Bronchial epithelial cell (primary cell): ENCODE results near the gene HYAL4. TPM values are rescaled to one million over a fixed set of nuclear protein-coding genes. Genes with fewer than 3 reads are reported as not detected.
"Not testable (repeated sequence)": the region's sequence is repeated elsewhere in the genome, so short reads cannot be mapped to it uniquely, and the experiment has no call there.

Source experiments
- DNase-seq: peaks from one replicate; pipeline ENCODE4 v3.0.0-alpha.2; 2010; ENCODE audit warnings: low read depth
- FAIRE-seq: peaks from 2 replicates; lab custom pipeline; 2011; peaks lifted over from hg19 to GRCh38; lab: Jason Lieb, UNC
- H3K27me3 ChIP-seq: 2 replicates; pipeline ENCODE4 v1.5.1; 2011; ENCODE audit warnings: low read length; ENCODE audit not compliant: control insufficient read depth, insufficient read depth
- H3K36me3 ChIP-seq: 2 replicates; pipeline ENCODE4 v1.5.1; 2011; ENCODE audit warnings: low read length; ENCODE audit not compliant: control insufficient read depth, insufficient read depth
- H3K4me3 ChIP-seq: 2 replicates; pipeline ENCODE4 v1.5.1; 2011; ENCODE audit warnings: mild to moderate bottlenecking, low read depth, low read length, control low read depth
- total RNA-seq: library from RNA; depleted of rRNA; stranded (reverse); fragments of >200 nt; gene quantifications from 2 replicates; pipeline ENCODE4 v1.2.1, GENCODE V29; 2014
- TF ChIP-seq, protein P1 (sequence below): IDR thresholded peaks from 2 replicates; pipeline ENCODE4 v1.5.1; 2011; ENCODE audit warnings: mild to moderate bottlenecking, moderate library complexity, low read length, control low read depth, inconsistent platforms; ENCODE audit not compliant: insufficient read depth, severe bottlenecking

The HYAL4 gene
- total RNA-seq, 1 donor from 2014 or later = under 0.01 TPM

GRCh38 chr7:123845823-123846216 lies 851 bp downstream of the HYAL4 start:
- TF ChIP-seq, protein P1, sequence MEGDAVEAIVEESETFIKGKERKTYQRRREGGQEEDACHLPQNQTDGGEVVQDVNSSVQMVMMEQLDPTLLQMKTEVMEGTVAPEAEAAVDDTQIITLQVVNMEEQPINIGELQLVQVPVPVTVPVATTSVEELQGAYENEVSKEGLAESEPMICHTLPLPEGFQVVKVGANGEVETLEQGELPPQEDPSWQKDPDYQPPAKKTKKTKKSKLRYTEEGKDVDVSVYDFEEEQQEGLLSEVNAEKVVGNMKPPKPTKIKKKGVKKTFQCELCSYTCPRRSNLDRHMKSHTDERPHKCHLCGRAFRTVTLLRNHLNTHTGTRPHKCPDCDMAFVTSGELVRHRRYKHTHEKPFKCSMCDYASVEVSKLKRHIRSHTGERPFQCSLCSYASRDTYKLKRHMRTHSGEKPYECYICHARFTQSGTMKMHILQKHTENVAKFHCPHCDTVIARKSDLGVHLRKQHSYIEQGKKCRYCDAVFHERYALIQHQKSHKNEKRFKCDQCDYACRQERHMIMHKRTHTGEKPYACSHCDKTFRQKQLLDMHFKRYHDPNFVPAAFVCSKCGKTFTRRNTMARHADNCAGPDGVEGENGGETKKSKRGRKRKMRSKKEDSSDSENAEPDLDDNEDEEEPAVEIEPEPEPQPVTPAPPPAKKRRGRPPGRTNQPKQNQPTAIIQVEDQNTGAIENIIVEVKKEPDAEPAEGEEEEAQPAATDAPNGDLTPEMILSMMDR = no peak
- Histone ChIP-seq H3K36me3 (no peaks in the 10 kb centered on the region), H3K27me3 (no peaks in the 10 kb centered on the region), H3K4me3 (no peak overlapping the region)
- DNase-seq = no peak
- FAIRE-seq = no peak

DNA sequence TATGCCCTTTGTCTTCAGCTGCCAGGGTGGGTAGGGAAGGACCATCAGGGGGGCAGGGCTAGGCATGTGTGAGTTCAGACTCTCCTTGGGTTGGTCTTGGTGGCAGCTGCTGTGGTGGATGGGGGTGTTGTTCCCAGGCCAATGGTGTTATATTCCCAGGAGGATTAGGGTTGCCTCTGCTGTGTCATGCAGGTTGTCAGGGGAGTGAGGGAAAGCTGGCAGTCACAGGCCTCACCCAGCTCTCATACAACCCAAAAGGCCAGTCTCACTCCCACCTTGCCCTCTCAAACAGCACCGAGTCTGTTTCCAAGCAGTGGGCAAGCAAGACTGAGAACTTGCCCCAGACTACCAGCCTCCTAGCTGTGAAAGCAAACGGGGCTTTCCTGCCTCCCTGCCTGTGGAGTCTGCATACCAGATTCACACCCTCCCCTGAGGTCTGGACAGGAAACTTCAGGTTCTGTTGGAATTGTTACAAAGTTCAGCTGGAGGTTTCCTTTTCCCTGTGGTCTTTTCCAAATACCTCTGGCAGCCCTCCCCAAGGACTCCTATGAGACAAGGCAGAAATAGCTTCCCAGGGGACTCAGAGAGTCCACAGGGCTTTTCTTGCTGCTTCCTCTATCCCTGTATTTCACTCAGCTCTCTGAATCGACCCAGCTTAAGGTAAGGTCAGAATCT lies 1.4 kb downstream of the HYAL4 start:
- FAIRE-seq (no peak), DNase-seq (peak; percentile 69)
- TF ChIP-seq, protein P1 = no peak
- H3K36me3 ChIP-seq = no peaks in the 10 kb centered on the region
- H3K4me3 ChIP-seq = no peak overlapping the region
- H3K27me3 ChIP-seq = no peaks in the 10 kb centered on the region

DNA sequence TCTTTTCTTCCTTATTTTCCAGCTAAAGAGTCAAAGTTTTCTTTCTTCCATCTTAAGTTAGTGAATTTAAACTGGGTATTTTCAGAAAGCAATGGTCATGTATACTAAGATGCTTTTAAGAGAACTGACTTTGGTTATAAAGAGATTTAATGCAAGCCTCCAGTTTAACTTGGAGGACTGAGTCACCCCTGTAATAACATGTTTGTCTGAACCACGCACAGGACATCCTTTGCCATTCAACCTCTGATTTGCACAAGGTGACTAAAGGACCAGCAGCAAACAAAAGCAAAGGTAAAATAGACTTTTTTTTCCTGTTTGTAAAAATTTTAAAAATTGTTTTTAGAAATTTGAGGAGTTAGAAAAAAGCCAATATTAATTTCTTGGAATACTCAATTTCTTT lies 2.9 kb downstream of the HYAL4 start:
- Histone ChIP-seq H3K27me3 (no peaks in the 10 kb centered on the region), H3K36me3 (no peaks in the 10 kb centered on the region), H3K4me3 (no peak overlapping the region)
- FAIRE-seq = no peak
- TF ChIP-seq, protein P1 = no peak
- peak; percentile 66 for DNase-seq

GRCh38 chr7:123849855-123850254 lies 4.9 kb downstream of the HYAL4 start:
- DNase-seq = peak; percentile 94
- Histone ChIP-seq H3K27me3 (no peaks in the 10 kb centered on the region), H3K4me3 (no peak overlapping the region), H3K36me3 (no peaks in the 10 kb centered on the region)
- FAIRE-seq = no peak
- TF ChIP-seq, protein P1 = no peak

- not testable (repeated sequence) for FAIRE-seq, H3K27me3 ChIP-seq, H3K4me3 ChIP-seq, DNase-seq, H3K36me3 ChIP-seq
These were observed 6.4 kb downstream of the HYAL4 start for GRCh38 chr7:123851404-123851803.

GRCh38 chr7:123854291-123854690 lies 9.3 kb downstream of the HYAL4 start:
- not testable (repeated sequence) for DNase-seq, H3K36me3 ChIP-seq, H3K27me3 ChIP-seq, FAIRE-seq, H3K4me3 ChIP-seq

- H3K4me3 ChIP-seq, H3K27me3 ChIP-seq, H3K36me3 ChIP-seq, FAIRE-seq, DNase-seq: not testable (repeated sequence)
- TF ChIP-seq, protein P1 = peak; percentile 13
These were observed 11.5 kb downstream of the HYAL4 start for GRCh38 chr7:123856428-123856827.
